Smooth muscle cell (in vitro differentiated cells): ENCODE results near the gene CABP4. TPM values are rescaled to one million over a fixed set of nuclear protein-coding genes. Genes with fewer than 3 reads are reported as not detected.

ENCODE experiments used
- DNase-seq: peaks from one replicate; lab custom pipeline; 2025; ENCODE audit not compliant: unreplicated experiment; lab: John Stamatoyannopoulos, UW
- H2AFZ ChIP-seq: fragments of 200-600 bp; sonication (generic); 2 replicates; pipeline ENCODE4 v1.6.0; 2016; ENCODE audit warnings: antibody characterized with exemption, low read depth, mild to moderate bottlenecking
- H3F3A ChIP-seq: fragments of 200-600 bp; sonication (generic); 2 replicates; pipeline ENCODE4 v1.6.0; 2017; ENCODE audit warnings: antibody characterized with exemption, low read depth
- H3K27ac ChIP-seq: fragments of 200-600 bp; sonication (generic); 2 replicates; pipeline ENCODE4 v1.5.1; 2016; ENCODE audit warnings: low read depth, mild to moderate bottlenecking
- H3K27me3 ChIP-seq: fragments of 200-600 bp; sonication (generic); 2 replicates; pipeline ENCODE4 v1.6.1; 2016; ENCODE audit warnings: low read depth, mild to moderate bottlenecking
- H3K36me3 ChIP-seq: fragments of 200-600 bp; sonication (generic); 2 replicates; pipeline ENCODE4 v1.5.1; 2016; ENCODE audit warnings: low read depth
- H3K4me1 ChIP-seq: fragments of 200-600 bp; sonication (generic); 2 replicates; pipeline ENCODE4 v1.5.1; 2016; ENCODE audit warnings: low read depth
- H3K4me2 ChIP-seq: fragments of 200-600 bp; sonication (generic); 2 replicates; pipeline ENCODE4 v1.6.0; 2016; ENCODE audit warnings: mild to moderate bottlenecking
- H3K4me3 ChIP-seq: fragments of 200-600 bp; sonication (generic); 2 replicates; pipeline ENCODE4 v1.5.1; 2016; ENCODE audit warnings: mild to moderate bottlenecking
- H3K79me2 ChIP-seq: fragments of 200-600 bp; sonication (generic); 2 replicates; pipeline ENCODE4 v1.6.0; 2016; ENCODE audit warnings: low read depth, mild to moderate bottlenecking
- H3K9ac ChIP-seq: fragments of 200-600 bp; sonication (generic); 2 replicates; pipeline ENCODE4 v1.6.0; 2016; ENCODE audit warnings: low read depth
- H3K9me3 ChIP-seq: fragments of 200-600 bp; sonication (generic); replicated peaks from 2 replicates; pipeline ENCODE4 v1.5.1; 2016; ENCODE audit warnings: low read depth
- H4K20me1 ChIP-seq: fragments of 200-600 bp; sonication (generic); 2 replicates; pipeline ENCODE4 v1.6.0; 2016; ENCODE audit warnings: low read depth
- CTCF ChIP-seq: fragments of 200-600 bp; sonication (generic); IDR thresholded peaks from 2 replicates; pipeline ENCODE4 v1.5.1; 2017; ENCODE audit warnings: borderline replicate concordance, mild to moderate bottlenecking, antibody characterized with exemption; ENCODE audit not compliant: insufficient read depth, poor library complexity, severe bottlenecking
- WGBS: methylation state at CpG from one replicate; pipeline ENCODE4 v1.1.7; 2016; ENCODE audit warnings: low lambda C conversion rate; 5-methylcytosine and 5-hydroxymethylcytosine counted together
- polyA plus RNA-seq: library from polyadenylated mRNA; unstranded; fragments of >200 nt; fragmentation: Nextera tagmentation; extraction: Ambion mirVana; gene quantifications from 2 replicates; pipeline ENCODE4 v1.2.1, GENCODE V29; 2016
- total RNA-seq: library from RNA; depleted of rRNA; stranded (reverse); fragments of >200 nt; gene quantifications from 2 replicates; pipeline ENCODE4 v1.2.3, GENCODE V29; 2014

CABP4 gene
- total and polyA plus RNA-seq, 2 experiments from 2014 or later, result not detected

- Histone ChIP-seq H3K27ac (no peak overlapping the region), H3K4me2 (no peak overlapping the region), H2AFZ (no peak overlapping the region), H4K20me1 (no peaks in the 10 kb centered on the region), H3K4me3 (no peak overlapping the region), H3K79me2 (no peaks in the 10 kb centered on the region), H3F3A (no peaks in the 10 kb centered on the region), H3K9ac (no peak overlapping the region), H3K36me3 (no peaks in the 10 kb centered on the region), H3K4me1 (peaks cover 5% of the 10 kb centered on the region), H3K27me3 (peaks cover 11% of the 10 kb centered on the region), H3K9me3 (no peaks in the 10 kb centered on the region)
- no peak for TF ChIP-seq CTCF
- no peak for DNase-seq
- WGBS, result 93% methylated on average over 12 of the region's 12 CpGs
Measured at GRCh38 chr11:67417425-67417824, 37.7 kb upstream of the CABP4 start.

- Histone ChIP-seq H3K9ac (no peak overlapping the region), H3K27ac (no peak overlapping the region), H3K4me2 (no peak overlapping the region), H4K20me1 (no peaks in the 10 kb centered on the region), H3K9me3 (no peaks in the 10 kb centered on the region), H3K79me2 (no peaks in the 10 kb centered on the region), H3K36me3 (no peaks in the 10 kb centered on the region), H3K4me1 (peaks cover 5% of the 10 kb centered on the region), H3K4me3 (no peak overlapping the region), H2AFZ (no peak overlapping the region), H3K27me3 (peaks cover 7% of the 10 kb centered on the region), H3F3A (no peaks in the 10 kb centered on the region)
- DNase-seq, result no peak
- WGBS, result 94% methylated on average over 26 of the region's 26 CpGs
- no peak for TF ChIP-seq CTCF
Measured at GRCh38 chr11:67418476-67419281, 36.5 kb upstream of the CABP4 start.

- no peak for TF ChIP-seq CTCF
- WGBS, result 96% methylated on average over 21 of the region's 21 CpGs
Measured at GRCh38 chr11:67419325-67420049, 35.7 kb upstream of the CABP4 start.

More at GRCh38 chr11:67419325-67420049, 35.7 kb upstream of the CABP4 start:
- H3K27me3 ChIP-seq, result peaks cover 7% of the 10 kb centered on the region
- no peak overlapping the region for H3K27ac ChIP-seq
- no peaks in the 10 kb centered on the region for H4K20me1 ChIP-seq
- H3F3A ChIP-seq, result no peaks in the 10 kb centered on the region
- no peak overlapping the region for H3K4me2 ChIP-seq
- no peaks in the 10 kb centered on the region for H3K79me2 ChIP-seq
- no peaks in the 10 kb centered on the region for H3K36me3 ChIP-seq
- DNase-seq, result no peak
- no peak overlapping the region for H3K4me3 ChIP-seq
- H3K4me1 ChIP-seq, result peaks cover 5% of the 10 kb centered on the region
- H2AFZ ChIP-seq, result no peak overlapping the region
- H3K9ac ChIP-seq, result no peak overlapping the region
- no peaks in the 10 kb centered on the region for H3K9me3 ChIP-seq
